SH-SY5Y (cell line): ENCODE measurements around the gene UPK1B.

Experiments used
- GATA2 ChIP-seq: IDR thresholded peaks from 2 replicates; pipeline ENCODE4 v1.6.1; 2011; ENCODE audit warnings: mild to moderate bottlenecking, low read depth, low read length
- GATA3 ChIP-seq: IDR thresholded peaks from 2 replicates; pipeline ENCODE4 v1.6.1; 2011; ENCODE audit warnings: low read depth, mild to moderate bottlenecking, low read length, moderate library complexity

DNA sequence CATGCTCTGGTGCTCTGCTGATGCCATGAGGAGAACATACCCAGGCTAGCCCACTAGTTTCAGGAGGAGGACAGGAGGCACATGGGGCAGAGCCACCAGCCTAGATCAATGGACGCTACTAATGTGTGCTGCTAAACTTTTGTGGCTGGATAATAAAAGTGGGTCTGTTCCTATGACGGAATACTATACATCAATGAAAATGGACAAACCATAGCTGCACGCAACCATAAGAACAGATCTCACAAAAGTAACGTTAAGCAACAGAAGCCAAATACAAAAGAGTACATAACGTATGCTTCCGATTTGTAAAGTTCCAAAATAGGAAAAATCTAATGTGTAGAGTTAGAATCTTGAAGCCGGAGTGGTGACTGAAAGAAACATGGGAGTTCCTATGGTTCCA, 55.8 kb downstream of the UPK1B start:
- no peak for TF ChIP-seq GATA2
- no peak for TF ChIP-seq GATA3
